ENCODE results near the gene ACYP1. TPM values are rescaled to one million over a fixed set of nuclear protein-coding genes. Genes with fewer than 3 reads are reported as not detected.
"Not testable (repeated sequence)": the region's sequence is repeated elsewhere in the genome, so short reads cannot be mapped to it uniquely, and the experiment has no call there.

Gene ACYP1
- total RNA-seq, 2 donors from 2014 or later = 13.4 to 28.5 TPM

GRCh38 chr14:75069121-75069810, 5.4 kb upstream of the ACYP1 start, which contains the start of gene ZC2HC1C:
TSS of gene ZC2HC1C (plus strand) at chr14:75069641. CDS start at chr14:75070574, 933 bp downstream.
- H3K27me3 ChIP-seq = no peaks in the 10 kb centered on the region
- no peaks in the 10 kb centered on the region for H3K36me3 ChIP-seq
- peak; percentile 98 for DNase-seq
- TF ChIP-seq CTCF (IDR thresholded peaks at IDR 0.05) = no peak
- intact Hi-C loops (cut with DNase I) = no loop called here
- peaks cover 3% of the 10 kb centered on the region for H3K4me1 ChIP-seq
- H3K9ac ChIP-seq (ENCODE audit: low read depth in 2 of 2, low read length in 2 of 2) = peak within 1 kb of the TSS; percentile 64 to 73
- peak within 1 kb of the TSS; percentile 95 for H3K27ac ChIP-seq
- peak within 1 kb of the TSS; percentile 58 for H3K4me3 ChIP-seq
- H3K9me3 ChIP-seq = no peaks in the 10 kb centered on the region

- peak overlapping the region; percentile 58 for H3K4me3 ChIP-seq
- H3K27me3 ChIP-seq = no peaks in the 10 kb centered on the region
- H3K9me3 ChIP-seq = no peaks in the 10 kb centered on the region
- H3K9ac ChIP-seq (ENCODE audit: low read depth in 2 of 2, low read length in 2 of 2) = peak overlapping the region; percentile 41 to 73
- no peak for DNase-seq
- TF ChIP-seq CTCF (IDR thresholded peaks at IDR 0.05) = no peak
- intact Hi-C loops (cut with DNase I) = no loop called here
- peak overlapping the region; percentile 95 for H3K27ac ChIP-seq
- peaks cover 3% of the 10 kb centered on the region for H3K4me1 ChIP-seq
- H3K36me3 ChIP-seq = no peaks in the 10 kb centered on the region
These were observed 4.7 kb upstream of the ACYP1 start for GRCh38 chr14:75068294-75069120.

GRCh38 chr14:75067765-75068164, 3.9 kb upstream of the ACYP1 start:
- H3K4me1 ChIP-seq; H3K36me3 ChIP-seq; H3K4me3 ChIP-seq; H3K9me3 ChIP-seq; H3K9ac ChIP-seq (ENCODE audit: low read depth in 2 of 2, low read length in 2 of 2); H3K27me3 ChIP-seq; H3K27ac ChIP-seq; DNase-seq; intact Hi-C loops (cut with DNase I): not testable (repeated sequence)

GRCh38 chr14:75067212-75067611, 3.4 kb upstream of the ACYP1 start:
- H3K27me3 ChIP-seq = no peaks in the 10 kb centered on the region
- H3K27ac ChIP-seq = no peak overlapping the region
- H3K4me3 ChIP-seq = no peak overlapping the region
- H3K4me1 ChIP-seq = peaks cover 3% of the 10 kb centered on the region
- no peaks in the 10 kb centered on the region for H3K36me3 ChIP-seq
- TF ChIP-seq CTCF (IDR thresholded peaks at IDR 0.05) = no peak
- intact Hi-C loops (cut with DNase I) = no loop called here
- no peaks in the 10 kb centered on the region for H3K9me3 ChIP-seq
- DNase-seq = no peak
- no peak overlapping the region for H3K9ac ChIP-seq (ENCODE audit: low read depth in 2 of 2, low read length in 2 of 2)

GRCh38 chr14:75066691-75067090, 2.9 kb upstream of the ACYP1 start:
- no peaks in the 10 kb centered on the region for H3K27me3 ChIP-seq
- no peak for DNase-seq
- H3K27ac ChIP-seq = no peak overlapping the region
- H3K4me1 ChIP-seq = peaks cover 3% of the 10 kb centered on the region
- H3K9me3 ChIP-seq = no peaks in the 10 kb centered on the region
- TF ChIP-seq CTCF (IDR thresholded peaks at IDR 0.05) = no peak
- H3K4me3 ChIP-seq = no peak overlapping the region
- no peaks in the 10 kb centered on the region for H3K36me3 ChIP-seq
- intact Hi-C loops (cut with DNase I) = no loop called here
- no peak overlapping the region for H3K9ac ChIP-seq (ENCODE audit: low read depth in 2 of 2, low read length in 2 of 2)

GRCh38 chr14:75064205-75064567, 362 bp upstream of the ACYP1 start:
- Histone ChIP-seq H3K4me1 (no peaks in the 10 kb centered on the region), H3K36me3 (no peaks in the 10 kb centered on the region), H3K4me3 (peak overlapping the region; percentile 86), H3K9ac (ENCODE audit: low read depth in 2 of 2, low read length in 2 of 2) (peak overlapping the region in 1 of 2 donors; percentile 97), H3K9me3 (no peaks in the 10 kb centered on the region), H3K27me3 (no peaks in the 10 kb centered on the region), H3K27ac (peak overlapping the region; percentile 42)
- intact Hi-C loops (cut with DNase I) = no loop called here
- DNase-seq = no peak
- no peak for TF ChIP-seq CTCF (IDR thresholded peaks at IDR 0.05)
